Upper lobe of left lung (tissue), 4 donors: ENCODE data around the gene CACNA1S.

Experiments used
- CTCF ChIP-seq, 6 experiments: fragments of 450-650 bp in 4 of 6; fragments of 200-600 bp in 2 of 6; sonication (generic) in 2 of 6; IDR thresholded peaks; one replicate each; pipeline ENCODE4 v1.5.1; 2016 to 2019; ENCODE audit warnings: antibody characterized with exemption in 6 of 6
- EP300 ChIP-seq, 4 donors: sonication (generic); formaldehyde crosslinking; IDR thresholded peaks; one replicate each; pipeline ENCODE4 v1.5.1; 2017; ENCODE audit warnings: antibody characterized with exemption in 4 of 4, control low read depth in 2 of 4
- POLR2A ChIP-seq, 4 donors: fragments of 450-650 bp; IDR thresholded peaks; one replicate each; pipeline ENCODE4 v1.5.1; 2016 to 2017; ENCODE audit warnings: antibody characterized with exemption in 4 of 4, mild to moderate bottlenecking in 2 of 4

GRCh38 chr1:201100169-201100930 is 11.9 kb downstream of the CACNA1S start:
- TF ChIP-seq CTCF (IDR thresholded peaks at IDR 0.05) (no peak), POLR2A (IDR thresholded peaks at IDR 0.05) (no peak), EP300 (IDR thresholded peaks at IDR 0.05) (no peak)
